Thyroid gland (tissue), 4 donors: ENCODE data around the gene DOK3. TPM values are rescaled to one million over a fixed set of nuclear protein-coding genes. Genes with fewer than 3 reads are reported as not detected.

Experiments used
- DNase-seq, 2 donors: peaks; one replicate each; pipeline ENCODE4 v3.0.0-alpha.2; 2019
- H3K27ac ChIP-seq, 3 donors: fragments of 200-600 bp; sonication (generic); 1 replicate in 2 of 3; 2 replicates in 1 of 3; pipeline ENCODE4 v1.5.1; 2016 to 2019; ENCODE audit warnings: mild to moderate bottlenecking in 1 of 3, moderate library complexity in 1 of 3
- H3K27me3 ChIP-seq: fragments of 200-600 bp; sonication (generic); one replicate; pipeline ENCODE4 v1.5.1; 2019
- H3K36me3 ChIP-seq, 2 donors: fragments of 200-600 bp; sonication (generic); one replicate each; pipeline ENCODE4 v1.5.1; 2016 to 2019
- H3K4me1 ChIP-seq, 2 donors: fragments of 200-600 bp; sonication (generic); one replicate each; pipeline ENCODE4 v1.5.1; 2017 to 2019
- H3K4me3 ChIP-seq, 3 donors: fragments of 200-600 bp; sonication (generic); replicated peaks in 1 of 3; 1 replicate in 2 of 3; 2 replicates in 1 of 3; pipeline ENCODE4 v1.5.1; 2016; ENCODE audit warnings: mild to moderate bottlenecking in 1 of 3
- H3K9me3 ChIP-seq: fragments of 200-600 bp; sonication (generic); one replicate; pipeline ENCODE4 v1.5.1; 2017
- POLR2A ChIP-seq, 2 donors: fragments of 450-650 bp; IDR thresholded peaks; one replicate each; pipeline ENCODE4 v1.6.1; 2017; ENCODE audit warnings: antibody characterized with exemption in 2 of 2, mild to moderate bottlenecking in 2 of 2, moderate library complexity in 1 of 2
- WGBS, 2 donors: methylation state at CpG; one replicate each; pipeline ENCODE4 v1.1.5; 2017; 5-methylcytosine and 5-hydroxymethylcytosine counted together
- intact Hi-C: fragments of 100-400 bp; cut with DNase I; formaldehyde crosslinking; loops from one replicate; pipeline ENCODE4 v1.15.1; 2023
- total RNA-seq, 4 donors: library from RNA; depleted of rRNA; stranded (reverse); fragments of >200 nt; gene quantifications; one replicate each; pipeline ENCODE4 v1.2.3, GENCODE V29; 2016
- TF ChIP-seq, protein P1 (sequence below), 6 experiments: fragments of 200-600 bp in 3 of 6; fragments of 450-650 bp in 3 of 6; sonication (generic) in 3 of 6; IDR thresholded peaks; one replicate each; pipeline ENCODE4 v1.5.1; 2016 to 2019; ENCODE audit warnings: antibody characterized with exemption in 6 of 6, mild to moderate bottlenecking in 2 of 6, inconsistent platforms in 1 of 6, moderate library complexity in 1 of 6

DOK3 gene
- total RNA-seq, 4 donors from 2014 or later, result 2.0 to 5.9 (median 3.5) TPM

GRCh38 chr5:177550122-177550521 lies 40.5 kb upstream of the DOK3 start:
- no peak for TF ChIP-seq POLR2A (IDR thresholded peaks at IDR 0.05)
- TF ChIP-seq, protein P1, sequence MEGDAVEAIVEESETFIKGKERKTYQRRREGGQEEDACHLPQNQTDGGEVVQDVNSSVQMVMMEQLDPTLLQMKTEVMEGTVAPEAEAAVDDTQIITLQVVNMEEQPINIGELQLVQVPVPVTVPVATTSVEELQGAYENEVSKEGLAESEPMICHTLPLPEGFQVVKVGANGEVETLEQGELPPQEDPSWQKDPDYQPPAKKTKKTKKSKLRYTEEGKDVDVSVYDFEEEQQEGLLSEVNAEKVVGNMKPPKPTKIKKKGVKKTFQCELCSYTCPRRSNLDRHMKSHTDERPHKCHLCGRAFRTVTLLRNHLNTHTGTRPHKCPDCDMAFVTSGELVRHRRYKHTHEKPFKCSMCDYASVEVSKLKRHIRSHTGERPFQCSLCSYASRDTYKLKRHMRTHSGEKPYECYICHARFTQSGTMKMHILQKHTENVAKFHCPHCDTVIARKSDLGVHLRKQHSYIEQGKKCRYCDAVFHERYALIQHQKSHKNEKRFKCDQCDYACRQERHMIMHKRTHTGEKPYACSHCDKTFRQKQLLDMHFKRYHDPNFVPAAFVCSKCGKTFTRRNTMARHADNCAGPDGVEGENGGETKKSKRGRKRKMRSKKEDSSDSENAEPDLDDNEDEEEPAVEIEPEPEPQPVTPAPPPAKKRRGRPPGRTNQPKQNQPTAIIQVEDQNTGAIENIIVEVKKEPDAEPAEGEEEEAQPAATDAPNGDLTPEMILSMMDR (IDR thresholded peaks at IDR 0.05), result no peak
- Histone ChIP-seq H3K27ac (no peak overlapping the region), H3K36me3 (no peaks in the 10 kb centered on the region), H3K27me3 (no peaks in the 10 kb centered on the region), H3K4me3 (no peak overlapping the region), H3K4me1 (peaks cover 11 to 31% of the 10 kb centered on the region in 2 donors), H3K9me3 (no peaks in the 10 kb centered on the region)
- intact Hi-C loops, result no loop called here
- WGBS, 2 donors, result 86% methylated on average over 1 of the region's 1 CpG
- no peak for DNase-seq

DNA sequence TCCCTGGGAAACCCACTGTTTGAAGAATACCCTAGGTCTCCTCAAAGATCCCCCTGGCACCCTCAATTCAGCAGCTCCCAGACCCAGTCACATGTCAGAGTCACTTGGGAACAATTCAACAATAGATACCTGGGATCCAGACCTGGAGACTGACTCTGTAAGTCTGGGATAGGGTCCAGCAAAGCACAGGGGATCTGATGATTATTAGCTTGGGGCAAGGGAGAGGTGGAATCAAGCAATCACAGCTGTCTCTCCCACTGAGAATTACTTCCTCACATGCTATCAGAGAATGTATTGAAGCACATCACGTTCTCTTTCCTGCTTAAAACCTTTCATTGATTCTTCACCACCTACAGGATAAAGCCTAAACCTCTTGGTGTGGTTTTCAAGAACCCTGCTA lies 38.9 kb upstream of the DOK3 start:
- intact Hi-C loops, result no loop called here
- Histone ChIP-seq H3K4me1 (peaks cover 11 to 35% of the 10 kb centered on the region in 2 donors), H3K27me3 (no peaks in the 10 kb centered on the region), H3K27ac (no peak overlapping the region), H3K9me3 (no peaks in the 10 kb centered on the region), H3K36me3 (no peaks in the 10 kb centered on the region), H3K4me3 (no peak overlapping the region)
- DNase-seq, result no peak
- TF ChIP-seq, protein P1 (IDR thresholded peaks at IDR 0.05), result no peak
- TF ChIP-seq POLR2A (IDR thresholded peaks at IDR 0.05), result no peak
- WGBS, 2 donors, result 67 to 81% methylated on average over 1 of the region's 1 CpG

GRCh38 chr5:177547736-177548135 lies 38.1 kb upstream of the DOK3 start:
- intact Hi-C loops, result no loop called here
- H3K27ac ChIP-seq, result no peak overlapping the region
- H3K9me3 ChIP-seq, result no peaks in the 10 kb centered on the region
- peaks cover 4 to 29% of the 10 kb centered on the region in 2 donors for H3K4me1 ChIP-seq
- TF ChIP-seq, protein P1 (IDR thresholded peaks at IDR 0.05), result no peak
- no peak for TF ChIP-seq POLR2A (IDR thresholded peaks at IDR 0.05)
- no peak for DNase-seq
- H3K4me3 ChIP-seq, result no peak overlapping the region
- WGBS, 2 donors, result 77 to 78% methylated on average over 3 of the region's 3 CpGs
- no peaks in the 10 kb centered on the region for H3K27me3 ChIP-seq
- no peaks in the 10 kb centered on the region for H3K36me3 ChIP-seq

GRCh38 chr5:177546258-177546741 lies 36.7 kb upstream of the DOK3 start:
- Histone ChIP-seq H3K4me3 (no peak overlapping the region), H3K27ac (peak overlapping the region in 2 of 3 donors; percentile 61 to 67), H3K9me3 (no peaks in the 10 kb centered on the region), H3K27me3 (no peaks in the 10 kb centered on the region), H3K36me3 (no peaks in the 10 kb centered on the region), H3K4me1 (peaks cover 0 to 28% of the 10 kb centered on the region in 2 donors)
- WGBS, 2 donors, result 88 to 100% methylated on average over 1 of the region's 1 CpG
- TF ChIP-seq, protein P1 (IDR thresholded peaks at IDR 0.05), result no peak
- no peak for TF ChIP-seq POLR2A (IDR thresholded peaks at IDR 0.05)
- intact Hi-C loops, result no loop called here
- DNase-seq, result no peak

DNA sequence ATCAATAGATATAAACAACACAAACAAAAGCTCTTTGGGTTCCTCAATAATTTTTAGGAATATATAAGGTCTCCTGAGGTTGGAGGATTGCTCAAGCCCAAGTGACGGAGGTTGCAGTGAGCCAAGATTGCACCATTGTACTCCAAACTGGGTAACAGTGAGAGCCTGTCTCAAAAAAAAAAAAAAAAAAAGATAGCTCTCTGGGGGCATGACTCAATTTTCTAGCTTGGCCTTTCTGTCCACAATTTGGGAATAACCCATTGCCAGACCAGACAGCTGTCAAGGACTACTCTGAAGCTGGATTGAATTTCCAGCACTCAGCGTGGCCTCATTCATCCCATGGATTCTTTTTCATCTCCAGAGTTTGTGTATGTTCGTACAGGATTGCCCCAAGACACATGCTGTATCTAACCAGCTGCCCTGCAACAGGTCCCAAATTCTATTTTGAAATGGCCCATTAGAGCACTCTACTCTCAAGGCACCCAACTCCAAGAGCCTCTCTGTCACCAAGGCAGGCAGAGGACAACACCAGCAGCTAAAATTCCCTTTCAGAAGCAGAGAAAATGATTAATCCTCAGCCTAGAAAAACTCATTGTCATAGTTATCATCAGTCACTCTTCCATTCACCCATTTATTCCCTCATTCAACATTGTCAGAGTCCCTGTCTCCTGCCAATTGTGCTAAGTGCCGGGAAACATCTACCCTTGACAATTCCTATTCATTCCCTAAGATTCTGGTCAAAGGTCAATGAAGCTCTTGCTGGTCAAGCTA lies 36.0 kb upstream of the DOK3 start:
- no peaks in the 10 kb centered on the region for H3K9me3 ChIP-seq
- no peak overlapping the region for H3K4me3 ChIP-seq
- intact Hi-C loops, result no loop called here
- H3K4me1 ChIP-seq, result peaks cover 0 to 28% of the 10 kb centered on the region in 2 donors
- no peaks in the 10 kb centered on the region for H3K36me3 ChIP-seq
- WGBS, 2 donors, result 71 to 82% methylated on average over 4 of the region's 4 CpGs
- H3K27me3 ChIP-seq, result no peaks in the 10 kb centered on the region
- peak overlapping the region in 2 of 3 donors; percentile 61 to 67 for H3K27ac ChIP-seq
- TF ChIP-seq POLR2A (IDR thresholded peaks at IDR 0.05), result no peak
- TF ChIP-seq, protein P1 (IDR thresholded peaks at IDR 0.05), result no peak
- DNase-seq, result peak in 1 of 2 donors; percentile 18
